BE2C (cell line): ENCODE results near the gene DLG3. TPM values are rescaled to one million over a fixed set of nuclear protein-coding genes. Genes with fewer than 3 reads are reported as not detected.
"Not testable (repeated sequence)": the region's sequence is repeated elsewhere in the genome, so short reads cannot be mapped to it uniquely, and the experiment has no call there.

ENCODE experiments used
- DNase-seq: peaks from one replicate; pipeline ENCODE4 v3.0.0-alpha.2; 2020
- H3K27me3 ChIP-seq: fragments of 250-450 bp; sonication (Bioruptor Pico); 2 replicates; pipeline ENCODE4 v1.5.1; 2020; ENCODE audit warnings: mild to moderate bottlenecking
- H3K36me3 ChIP-seq: fragments of 250-450 bp; sonication (Bioruptor Pico); 2 replicates; pipeline ENCODE4 v1.5.1; 2020; ENCODE audit warnings: mild to moderate bottlenecking
- H3K4me1 ChIP-seq: fragments of 250-450 bp; sonication (Bioruptor Pico); 2 replicates; pipeline ENCODE4 v1.5.1; 2020
- H3K4me3 ChIP-seq: 2 replicates; pipeline ENCODE4 v1.5.1; 2011; ENCODE audit warnings: low read depth, low read length
- H3K9me3 ChIP-seq: fragments of 250-450 bp; sonication (Bioruptor Pico); 2 replicates; pipeline ENCODE4 v1.5.1; 2020
- CTCF ChIP-seq: IDR thresholded peaks from 2 replicates; pipeline ENCODE4 v1.5.1; 2012; ENCODE audit warnings: mild to moderate bottlenecking, low read depth, low read length
- polyA plus RNA-seq: library from polyadenylated mRNA; unstranded; fragments of >200 nt; gene quantifications from one replicate; pipeline ENCODE4 v1.2.1, GENCODE V29; 2012; ENCODE audit warnings: low read depth, missing spikeins; ENCODE audit not compliant: insufficient read length, insufficient read depth

DLG3 gene
- polyA plus RNA-seq, result 0.96 TPM

DNA sequence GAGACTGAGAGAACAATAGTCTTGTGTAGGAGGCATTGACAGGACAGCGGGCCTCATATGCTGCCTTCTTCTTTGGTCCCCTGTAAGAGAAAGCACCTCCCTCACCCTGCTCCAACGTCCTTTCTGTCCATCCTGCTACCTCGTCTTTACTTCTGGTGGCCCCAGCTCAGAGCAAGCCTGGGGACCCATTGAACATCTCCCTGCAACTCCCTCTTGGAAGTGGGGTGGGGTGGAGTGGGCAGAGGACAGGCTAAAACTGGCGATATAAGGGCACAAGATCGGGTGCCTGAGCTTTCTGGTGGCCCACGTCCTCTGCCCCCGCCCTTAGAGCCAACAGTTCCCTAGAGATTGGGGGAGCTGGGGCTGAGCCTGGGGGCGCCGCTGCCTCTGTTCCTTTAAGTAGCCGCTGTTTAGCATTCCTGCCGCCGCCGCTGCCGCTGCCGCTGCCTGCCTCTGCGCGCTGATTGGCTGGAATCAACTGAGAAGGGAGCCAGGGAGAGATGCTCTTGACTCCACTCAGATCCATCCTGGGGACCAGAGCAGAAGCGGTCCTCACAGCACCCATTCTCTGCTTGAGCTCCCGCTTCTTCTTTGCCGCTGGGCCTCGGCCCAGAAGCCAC is at the start of gene DLG3:
Gene DLG3 (plus strand): TSS at position 510 of the 620 bp plus-strand sequence. CDS start 367 bp downstream, outside the sequence.
- no peaks in the 10 kb centered on the region for H3K9me3 ChIP-seq
- no peaks in the 10 kb centered on the region for H3K4me1 ChIP-seq
- peaks cover 16% of the 10 kb centered on the region for H3K27me3 ChIP-seq
- TF ChIP-seq CTCF, result no peak
- DNase-seq, result peak; percentile 58
- H3K36me3 ChIP-seq, result no peaks in the 10 kb centered on the region
- no peak within 1 kb of the TSS for H3K4me3 ChIP-seq

GRCh38 chrX:70398899-70399298 is 45.7 kb upstream of the DLG3 start:
- Histone ChIP-seq H3K4me1 (no peaks in the 10 kb centered on the region), H3K9me3 (no peaks in the 10 kb centered on the region), H3K4me3 (no peak overlapping the region), H3K36me3 (no peaks in the 10 kb centered on the region), H3K27me3 (no peaks in the 10 kb centered on the region)
- DNase-seq, result no peak
- TF ChIP-seq CTCF, result no peak

- DNase-seq, H3K4me1 ChIP-seq, H3K9me3 ChIP-seq, H3K36me3 ChIP-seq, H3K27me3 ChIP-seq, H3K4me3 ChIP-seq: not testable (repeated sequence)
Measured at GRCh38 chrX:70400181-70400580, 44.5 kb upstream of the DLG3 start.

- no peak overlapping the region for H3K4me3 ChIP-seq
- no peaks in the 10 kb centered on the region for H3K27me3 ChIP-seq
- DNase-seq, result no peak
- no peak for TF ChIP-seq CTCF
- H3K4me1 ChIP-seq, result no peaks in the 10 kb centered on the region
- H3K36me3 ChIP-seq, result peaks cover 11% of the 10 kb centered on the region; the same call in 1 of the 2 replicates
- no peaks in the 10 kb centered on the region for H3K9me3 ChIP-seq
Measured at GRCh38 chrX:70402721-70403120, 41.9 kb upstream of the DLG3 start.

DNA sequence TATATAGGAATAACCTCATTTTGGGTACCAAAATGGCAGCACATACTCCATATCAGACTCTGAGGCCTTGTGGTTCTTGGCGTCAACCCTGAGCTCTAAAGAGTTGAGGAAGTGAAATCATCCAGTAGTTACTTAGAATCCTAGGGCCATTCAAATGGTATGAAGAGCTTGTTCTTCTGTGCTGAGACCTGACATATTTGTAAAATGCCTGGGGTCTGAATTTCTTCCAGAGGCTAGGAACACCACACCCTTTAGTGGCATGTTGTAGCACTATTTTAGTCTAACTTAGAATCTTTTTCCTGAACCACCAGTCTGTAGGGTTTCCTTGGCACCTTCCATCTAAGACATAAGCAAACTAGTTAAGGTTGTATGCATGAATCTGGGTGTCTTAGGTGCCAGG is 39.6 kb upstream of the DLG3 start:
- H3K27me3 ChIP-seq, result no peaks in the 10 kb centered on the region
- DNase-seq, result no peak
- H3K9me3 ChIP-seq, result no peaks in the 10 kb centered on the region
- TF ChIP-seq CTCF, result no peak
- H3K36me3 ChIP-seq, result peaks cover 11% of the 10 kb centered on the region; the same call in 1 of the 2 replicates
- H3K4me3 ChIP-seq, result no peak overlapping the region
- H3K4me1 ChIP-seq, result no peaks in the 10 kb centered on the region

DNA sequence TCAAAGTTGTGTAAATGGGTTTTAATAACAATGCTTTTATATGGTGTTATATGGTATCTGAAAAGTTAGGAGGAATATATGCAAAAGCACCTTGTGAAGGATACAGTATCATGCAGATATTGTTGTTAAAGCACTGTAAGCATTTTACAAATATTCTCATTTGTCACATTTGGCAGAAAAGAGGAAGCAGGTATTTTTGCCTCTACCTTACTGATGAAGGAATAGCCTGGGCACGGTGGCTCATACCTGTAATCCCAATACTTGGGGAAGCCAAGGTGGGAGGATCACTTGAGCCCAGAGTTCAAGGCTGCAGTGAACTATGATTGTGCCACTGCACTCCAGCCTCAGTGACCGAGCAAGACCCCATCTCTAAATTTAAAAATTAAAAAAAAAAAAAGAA is 33.7 kb upstream of the DLG3 start:
- no peaks in the 10 kb centered on the region for H3K9me3 ChIP-seq
- peaks cover 8% of the 10 kb centered on the region; the same call in 1 of the 2 replicates for H3K36me3 ChIP-seq
- no peaks in the 10 kb centered on the region for H3K4me1 ChIP-seq
- H3K27me3 ChIP-seq, result no peaks in the 10 kb centered on the region
- TF ChIP-seq CTCF, result no peak
- H3K4me3 ChIP-seq, result no peak overlapping the region
- no peak for DNase-seq
